Activated CD4-positive, alpha-beta T cell treated with anti-CD3 and anti-CD28 coated beads, Interleukin-2, Interleukin-4, amounts not matched to agents 100 ng/mL and 50 ng/mL, durations not matched to agents 16 hours and 8 hours (primary cell): ENCODE data around the gene RFX8.
"Not testable (repeated sequence)": the region's sequence is repeated elsewhere in the genome, so short reads cannot be mapped to it uniquely, and the experiment has no call there.

Experiments
- DNase-seq: peaks from one replicate; pipeline ENCODE4 v3.0.0-alpha.2; 2020; ENCODE audit warnings: low spot score

Gene RFX8

GRCh38 chr2:101486258-101486701, 11.4 kb upstream of the RFX8 start:
- DNase-seq: no peak

GRCh38 chr2:101485856-101486255, 10.9 kb upstream of the RFX8 start:
- no peak for DNase-seq

GRCh38 chr2:101480764-101481163, 5.9 kb upstream of the RFX8 start:
- no peak for DNase-seq

GRCh38 chr2:101479810-101480209, 4.9 kb upstream of the RFX8 start:
- DNase-seq: no peak

- no peak for DNase-seq
These were observed 4.4 kb upstream of the RFX8 start for GRCh38 chr2:101479328-101479727.

GRCh38 chr2:101478181-101479001, 3.5 kb upstream of the RFX8 start:
- no peak for DNase-seq

GRCh38 chr2:101477556-101477955, 2.6 kb upstream of the RFX8 start:
- no peak for DNase-seq

- DNase-seq: no peak
These were observed 1.8 kb upstream of the RFX8 start for GRCh38 chr2:101476605-101477208.

GRCh38 chr2:101473911-101474701, 806 bp downstream of the RFX8 start:
- DNase-seq: peak; percentile 55

- no peak for DNase-seq
These were observed 1.4 kb downstream of the RFX8 start for GRCh38 chr2:101473591-101473910.

- no peak for DNase-seq
These were observed 5.0 kb downstream of the RFX8 start for GRCh38 chr2:101469863-101470262.

- no peak for DNase-seq
These were observed 7.6 kb downstream of the RFX8 start for GRCh38 chr2:101467306-101467705.

GRCh38 chr2:101466426-101466825, 8.5 kb downstream of the RFX8 start:
- DNase-seq: no peak

- no peak for DNase-seq
These were observed 10.1 kb downstream of the RFX8 start for GRCh38 chr2:101464841-101465240.

- no peak for DNase-seq
These were observed 10.8 kb downstream of the RFX8 start for GRCh38 chr2:101463911-101464641.

- no peak for DNase-seq
These were observed 11.5 kb downstream of the RFX8 start for GRCh38 chr2:101463421-101463820.

GRCh38 chr2:101461381-101461780, 13.5 kb downstream of the RFX8 start:
- DNase-seq: no peak

- not testable (repeated sequence) for DNase-seq
These were observed 20.5 kb downstream of the RFX8 start for GRCh38 chr2:101454408-101454807.

GRCh38 chr2:101450965-101451364, 23.9 kb downstream of the RFX8 start:
- DNase-seq: no peak

- DNase-seq: peak; percentile 28
These were observed 28.0 kb downstream of the RFX8 start for GRCh38 chr2:101446869-101447268.

GRCh38 chr2:101442667-101443061, 32.2 kb downstream of the RFX8 start:
- no peak for DNase-seq

- no peak for DNase-seq
These were observed 32.8 kb downstream of the RFX8 start for GRCh38 chr2:101442042-101442666.
